Inflammatory macrophage treated with lipopolysaccharide for 4 hours (primary cell): Measurements from ENCODE around the gene HDAC4.

Experiments
- DNase-seq: peaks from one replicate; pipeline ENCODE4 v3.0.0-alpha.2; 2020

The HDAC4 gene

DNA sequence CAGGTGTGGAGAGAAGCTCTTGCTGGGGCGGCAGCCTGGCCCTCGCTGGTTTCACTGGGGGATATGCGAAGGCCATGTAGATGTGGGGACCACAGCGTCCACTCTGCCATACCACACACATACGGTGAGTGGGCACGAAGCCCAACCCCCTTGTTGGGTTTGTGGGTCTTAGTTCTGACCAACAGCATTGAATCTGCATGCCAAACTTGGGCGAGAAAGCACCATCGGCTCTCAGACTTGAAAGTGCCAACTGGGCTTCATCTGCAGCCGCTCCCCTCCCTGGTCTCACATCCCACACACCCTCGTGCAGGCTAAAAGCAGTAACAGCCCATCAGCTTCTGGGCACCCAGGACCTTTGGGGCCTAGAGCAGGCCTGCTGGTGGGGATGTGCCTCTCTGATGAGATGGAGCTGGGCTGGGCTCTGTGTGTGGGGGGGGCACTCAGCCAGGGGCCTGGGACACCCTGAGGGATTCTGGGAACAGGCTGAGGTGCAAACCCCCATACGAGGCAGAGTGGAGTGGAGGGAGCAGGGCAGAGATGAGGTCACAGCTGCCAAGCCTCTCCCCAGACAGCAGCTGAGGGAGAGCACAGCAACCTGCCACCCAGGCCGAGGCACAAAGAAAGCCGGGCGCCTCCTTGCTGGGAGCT lies 288.6 kb downstream of the HDAC4 start:
- DNase-seq, result no peak

DNA sequence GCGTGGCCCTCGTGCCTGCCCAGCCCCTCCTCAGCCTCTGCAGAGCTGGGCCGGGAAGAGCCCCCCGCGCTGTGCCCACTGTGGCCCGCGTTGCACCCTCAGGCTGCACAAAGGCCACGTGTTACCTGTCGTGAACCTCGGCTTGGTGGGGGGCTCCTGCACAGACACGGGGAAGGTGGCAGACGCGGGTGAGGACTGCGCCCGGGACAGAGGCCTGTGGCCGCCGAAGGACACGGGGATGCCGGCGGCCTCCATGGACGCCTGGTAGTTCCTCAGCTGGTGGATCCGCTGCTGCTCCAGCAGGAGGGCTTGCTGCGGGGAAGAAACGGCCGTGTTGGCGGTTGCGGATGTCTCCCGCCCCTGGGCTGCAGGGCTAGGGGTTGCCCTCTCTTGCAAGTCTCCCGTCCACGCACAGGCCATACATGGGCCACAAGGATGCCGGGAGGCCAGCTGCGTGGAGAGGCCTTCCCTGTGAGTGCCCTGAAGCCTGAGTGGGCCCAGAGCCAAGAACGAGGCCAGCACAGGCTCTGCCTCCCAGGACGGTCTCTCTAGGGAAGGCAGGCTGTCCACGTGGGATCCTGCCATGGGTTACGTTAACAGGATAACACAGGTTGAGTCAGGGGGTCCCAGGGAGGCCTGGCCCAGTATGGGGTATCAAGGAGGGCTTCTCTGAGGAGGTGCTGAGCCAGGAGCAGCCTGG lies 289.3 kb downstream of the HDAC4 start:
- no peak for DNase-seq

DNA sequence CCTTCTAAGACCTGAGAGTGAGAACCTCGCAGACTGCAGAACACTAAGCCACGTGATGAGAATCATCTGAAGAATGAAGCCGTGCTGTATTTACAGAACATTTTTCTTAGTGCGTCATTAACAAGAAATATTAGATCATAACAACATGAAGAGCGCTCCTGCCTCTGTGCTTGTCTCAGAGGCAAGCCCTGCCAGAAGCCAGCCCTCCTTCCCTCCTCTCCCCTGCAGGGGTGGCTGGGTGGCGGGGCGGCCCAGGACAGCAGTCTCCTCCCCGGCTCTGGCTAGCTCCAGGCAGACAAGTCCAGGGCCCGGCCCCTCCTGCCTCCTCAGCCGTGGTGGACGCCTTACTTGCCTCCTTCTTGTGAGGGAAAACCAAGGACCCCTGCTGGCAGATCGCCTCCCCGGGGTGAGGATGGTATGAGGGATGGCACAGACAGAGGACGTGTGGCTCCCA lies 290.2 kb downstream of the HDAC4 start:
- DNase-seq, result no peak

DNA sequence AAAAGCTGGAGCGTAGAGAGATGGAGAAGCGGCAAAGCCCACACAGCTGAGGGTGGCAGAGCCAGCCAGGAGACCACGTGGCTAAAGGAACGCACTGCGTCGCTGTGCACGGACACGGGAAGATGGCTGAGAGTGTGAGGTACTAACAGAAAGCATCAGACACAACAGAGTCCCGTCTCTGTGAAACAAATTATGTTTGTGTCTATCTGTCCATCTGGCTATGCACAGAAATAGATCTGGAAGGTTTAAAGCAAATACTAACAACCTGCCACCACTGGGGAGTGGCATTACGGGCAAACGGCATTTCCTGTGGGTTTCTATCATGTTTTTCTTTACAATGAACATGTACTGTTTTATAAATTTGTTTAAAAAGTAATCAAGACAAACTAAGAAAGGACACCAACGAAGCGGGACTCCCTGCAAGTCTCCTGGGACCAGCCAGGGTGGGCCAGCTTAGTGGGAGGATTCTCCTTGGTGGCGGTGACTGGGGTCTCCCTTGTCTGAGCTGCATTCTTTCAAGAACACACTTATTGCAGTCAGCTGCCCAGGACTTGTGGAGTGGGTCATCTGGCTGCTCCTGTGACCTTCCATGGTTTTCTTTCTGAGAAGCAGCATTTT lies 290.8 kb downstream of the HDAC4 start:
- DNase-seq, result no peak

DNA sequence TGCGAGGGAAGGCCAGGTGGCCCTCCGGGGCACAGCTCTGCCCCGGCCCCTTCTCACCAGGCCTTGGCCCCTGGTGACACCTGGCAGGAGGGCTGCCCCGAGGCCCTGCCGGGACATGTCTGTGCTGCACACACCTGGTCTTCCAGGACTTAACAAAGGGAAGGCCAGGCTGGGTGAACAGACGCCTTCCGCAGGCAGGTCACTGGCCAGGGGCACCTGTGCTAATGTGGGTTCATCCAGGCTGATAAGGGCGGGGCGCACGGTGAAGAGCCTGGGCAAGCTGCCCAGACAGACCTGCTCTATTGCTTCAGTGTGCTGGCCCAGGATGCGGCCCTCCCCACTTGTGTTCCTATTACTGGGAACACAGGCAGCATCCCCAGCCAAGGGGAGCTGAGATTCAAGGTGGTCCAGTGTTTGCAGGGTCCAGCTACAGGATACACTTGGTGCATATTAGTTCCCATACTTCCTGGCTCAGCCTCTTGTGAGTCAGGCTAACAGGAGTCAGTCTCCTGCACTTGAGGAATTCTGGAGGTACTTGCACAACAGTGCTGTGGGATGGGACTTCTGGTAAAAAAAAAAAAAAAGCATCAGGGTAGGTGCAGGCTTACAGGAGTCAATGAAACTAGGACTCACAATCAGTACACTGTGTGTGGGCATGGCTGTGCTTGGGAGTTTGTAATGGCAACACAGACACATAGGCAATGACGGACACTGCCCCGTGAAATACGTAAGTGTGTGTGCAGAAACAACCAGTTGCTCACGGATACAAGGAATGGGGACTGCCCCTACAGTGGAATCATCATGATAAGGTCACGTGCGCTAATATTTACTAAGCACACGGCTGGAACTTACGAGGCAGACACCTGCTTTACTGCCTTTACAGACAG lies 291.5 kb downstream of the HDAC4 start:
- no peak for DNase-seq

DNA sequence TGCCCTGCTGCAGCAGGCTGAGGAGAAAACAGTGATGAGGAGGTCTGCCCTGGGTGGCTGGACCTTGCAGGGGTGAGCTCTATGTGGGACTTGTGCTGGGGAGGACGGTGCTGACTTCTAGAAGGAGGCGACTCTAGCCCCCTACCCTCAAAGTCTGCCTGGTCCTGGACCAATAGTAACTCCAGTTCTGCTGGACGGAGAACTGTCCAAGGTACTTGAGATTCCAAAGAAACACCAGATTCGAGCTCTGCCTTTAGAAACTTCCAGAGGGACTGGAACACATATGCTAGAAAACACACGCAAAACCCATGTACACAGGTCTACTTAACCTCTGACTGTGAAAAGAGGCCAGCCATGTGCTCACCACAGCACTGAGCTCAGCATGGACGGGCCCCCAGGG lies 292.4 kb downstream of the HDAC4 start:
- DNase-seq, result no peak

GRCh38 chr2:239107936-239108335 lies 292.9 kb downstream of the HDAC4 start:
- no peak for DNase-seq

DNA sequence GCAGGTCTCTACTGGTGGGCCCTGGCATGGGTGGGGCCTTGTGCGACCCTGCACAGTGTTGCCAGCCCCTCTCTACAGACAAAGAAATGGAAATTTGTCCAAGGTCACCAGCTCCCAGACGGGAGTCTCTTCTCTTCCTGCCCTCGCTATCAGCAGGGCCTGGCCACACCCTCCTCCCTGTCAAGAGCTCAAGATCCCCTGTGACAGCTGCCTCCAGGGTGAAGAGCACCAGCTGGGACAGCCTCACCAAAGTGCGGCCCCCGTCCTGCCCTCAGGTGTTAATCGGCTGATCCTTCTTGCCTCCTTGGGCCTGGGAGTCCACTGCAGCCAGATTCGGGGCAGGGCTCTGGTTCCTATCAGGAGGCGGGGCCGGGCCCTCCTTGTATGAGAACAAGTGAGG lies 293.9 kb downstream of the HDAC4 start:
- DNase-seq, result no peak

DNA sequence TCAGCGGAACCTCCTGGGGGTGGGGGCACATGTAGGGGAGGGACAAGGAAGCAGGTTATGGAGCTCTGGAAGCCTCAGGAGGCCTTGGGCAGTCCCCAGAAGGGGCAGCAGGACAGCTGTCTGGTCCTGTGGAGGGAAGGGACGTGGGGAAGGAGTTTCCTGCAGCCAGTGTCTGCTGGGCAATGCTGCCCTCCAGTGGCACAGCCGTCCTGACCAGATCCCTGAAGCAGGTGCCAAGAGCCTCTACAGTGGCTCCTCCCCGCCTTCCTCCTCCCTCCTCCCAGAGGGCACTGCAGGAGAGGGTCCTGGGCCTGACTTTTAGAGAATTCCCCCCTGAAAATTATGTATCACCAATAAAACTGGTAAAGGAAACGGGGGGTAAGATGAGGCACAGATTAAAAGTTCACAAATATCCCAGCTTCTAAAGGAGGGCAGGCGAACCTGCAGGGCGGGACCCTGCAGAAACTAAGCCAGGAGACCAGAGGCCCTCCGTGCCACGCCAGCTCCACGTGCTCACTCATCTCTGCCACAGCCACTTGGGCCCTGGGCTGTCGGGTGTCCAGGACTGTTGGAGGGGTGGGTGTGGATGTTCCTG lies 294.4 kb downstream of the HDAC4 start:
- no peak for DNase-seq

- DNase-seq, result no peak
Measured at GRCh38 chr2:239105234-239105633, 295.6 kb downstream of the HDAC4 start.

GRCh38 chr2:239104800-239105199 lies 296.0 kb downstream of the HDAC4 start:
- no peak for DNase-seq

GRCh38 chr2:239103125-239104098 lies 297.4 kb downstream of the HDAC4 start:
- no peak for DNase-seq

GRCh38 chr2:239102266-239102665 lies 298.6 kb downstream of the HDAC4 start:
- DNase-seq, result no peak

- DNase-seq, result no peak
Measured at GRCh38 chr2:239101807-239102206, 299.0 kb downstream of the HDAC4 start.

DNA sequence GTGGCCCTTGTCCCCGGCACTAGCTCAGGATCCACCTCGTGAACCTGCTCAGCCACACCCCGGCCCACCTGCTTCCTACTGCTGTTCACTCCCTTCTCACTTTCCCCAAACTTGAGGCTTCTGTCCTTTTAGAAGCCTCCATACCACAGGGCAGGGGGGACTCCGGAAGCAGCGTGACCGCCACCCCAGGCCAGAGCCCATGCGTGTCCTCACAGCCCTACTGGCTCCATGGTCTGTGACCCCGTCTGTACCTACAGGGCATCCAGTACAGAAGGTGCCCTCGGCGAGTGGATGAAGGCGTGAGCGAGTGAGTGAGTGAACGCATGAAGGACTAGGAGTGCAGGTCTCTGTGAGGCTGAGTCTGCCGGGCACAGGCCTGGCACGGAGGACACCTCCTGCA lies 299.7 kb downstream of the HDAC4 start:
- DNase-seq, result no peak

DNA sequence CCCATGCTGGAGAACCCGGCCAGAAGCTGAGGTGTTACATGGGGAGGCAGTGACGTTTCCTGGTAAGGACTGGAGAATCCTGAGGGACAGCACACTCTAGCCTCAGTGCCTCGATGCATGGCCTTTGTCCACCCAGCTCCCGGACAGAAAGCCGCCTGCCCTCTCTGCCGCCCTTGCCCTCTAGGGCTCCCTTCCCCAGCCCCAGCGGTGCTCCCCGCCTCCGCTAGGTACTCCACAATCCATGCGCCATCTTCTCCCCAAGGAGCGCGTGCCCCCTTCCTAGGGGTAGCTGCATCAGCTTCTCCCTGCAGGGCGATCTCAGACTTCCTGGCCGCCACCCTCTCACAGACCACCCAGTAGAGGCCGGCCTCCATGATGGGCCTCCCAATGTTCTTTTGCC lies 301.3 kb downstream of the HDAC4 start:
- DNase-seq, result no peak

GRCh38 chr2:239098288-239098970 lies 302.4 kb downstream of the HDAC4 start:
- no peak for DNase-seq

DNA sequence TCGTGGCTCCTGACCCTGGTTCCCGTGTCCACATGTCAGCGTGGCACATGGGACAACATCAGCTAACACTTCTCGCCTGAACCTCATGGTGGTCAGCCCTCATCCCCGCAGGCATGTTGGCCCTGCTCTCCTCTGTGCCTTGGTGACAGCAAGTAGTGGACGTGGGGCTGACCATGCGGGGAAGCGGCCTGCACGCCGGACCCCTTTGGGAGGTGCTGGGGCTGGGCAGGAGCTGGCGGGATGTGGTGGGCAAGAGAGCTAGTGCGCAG lies 303.5 kb downstream of the HDAC4 start:
- DNase-seq, result no peak

DNA sequence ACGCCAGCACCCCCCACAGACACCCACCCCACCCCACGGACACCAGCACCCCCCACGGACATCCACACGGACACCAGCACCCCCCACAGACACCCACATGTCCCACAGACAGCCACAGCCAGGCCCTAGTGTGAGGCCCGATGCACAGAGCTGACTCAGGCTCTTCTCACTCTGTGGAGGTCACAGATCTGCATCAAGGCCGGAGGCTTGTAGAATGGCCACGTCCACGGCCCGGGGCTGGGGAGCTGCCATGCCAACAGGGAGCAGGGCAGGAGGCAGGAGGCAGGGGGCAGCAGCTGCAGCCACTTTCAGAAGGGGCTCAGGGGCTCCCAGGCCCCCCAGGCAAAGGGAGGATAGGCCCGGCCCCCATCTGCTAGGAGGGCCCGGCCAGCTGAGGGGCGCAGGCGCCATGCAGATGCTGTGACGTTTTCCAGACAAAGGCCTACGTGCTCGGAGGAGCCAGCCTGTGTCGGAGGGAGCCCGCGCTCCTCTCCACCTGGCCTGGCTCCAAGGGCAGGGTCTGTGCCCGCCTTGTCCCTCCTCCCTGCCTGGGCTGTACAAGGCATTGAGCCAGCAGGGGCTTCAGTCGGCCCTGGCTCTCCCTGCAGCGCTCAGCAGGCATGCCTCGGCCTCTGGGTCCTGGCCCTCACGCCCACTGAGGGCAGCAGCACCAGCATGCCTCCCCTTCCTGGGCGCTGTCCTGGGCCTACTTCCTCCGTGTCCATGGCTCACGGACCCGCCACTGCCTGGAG lies 304.0 kb downstream of the HDAC4 start:
- no peak for DNase-seq

DNA sequence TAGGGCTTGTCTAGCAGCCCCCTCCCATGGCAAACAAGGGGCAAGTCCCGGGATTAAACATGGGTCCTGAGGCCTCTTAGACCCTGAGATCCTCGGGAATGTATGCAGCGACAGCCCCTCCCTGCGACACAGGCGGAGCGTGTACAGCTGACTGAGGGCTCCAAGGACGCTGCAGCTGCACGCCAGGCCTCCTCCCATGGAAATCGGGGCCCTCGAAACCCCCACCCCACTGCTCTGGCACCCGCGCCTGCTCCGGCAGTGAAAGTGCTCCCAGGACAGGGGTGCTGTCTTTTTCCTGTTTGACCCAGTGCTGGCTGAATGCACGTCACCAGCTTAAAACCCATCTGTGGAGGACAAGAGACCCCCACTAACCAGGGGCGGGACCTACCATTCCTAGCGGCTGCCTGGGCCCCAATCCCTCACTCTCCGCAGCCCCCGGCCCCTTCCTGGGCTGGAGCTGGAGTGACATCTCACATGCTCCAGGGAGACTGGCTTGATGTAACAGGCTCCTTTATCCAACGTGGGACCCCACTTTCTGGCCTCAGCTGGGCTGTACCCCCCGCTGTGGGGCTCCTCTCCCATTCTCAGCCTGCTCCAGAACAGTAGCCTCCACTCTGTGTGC lies 305.2 kb downstream of the HDAC4 start:
- DNase-seq, result no peak
